ENCODE data around the gene PLXNB2.
"Not testable (repeated sequence)": the region's sequence is repeated elsewhere in the genome, so short reads cannot be mapped to it uniquely, and the experiment has no call there.

PLXNB2 gene

GRCh38 chr22:50326225-50326955 is 18.9 kb upstream of the PLXNB2 start:
- no peak for DNase-seq

- DNase-seq: no peak
Measured at GRCh38 chr22:50325444-50326224, 18.2 kb upstream of the PLXNB2 start.

- no peak for DNase-seq
Measured at GRCh38 chr22:50323900-50324299, 16.5 kb upstream of the PLXNB2 start.

- DNase-seq: not testable (repeated sequence)
Measured at GRCh38 chr22:50322382-50323104, 15.1 kb upstream of the PLXNB2 start.

- DNase-seq: no peak
Measured at GRCh38 chr22:50320671-50321325, 13.4 kb upstream of the PLXNB2 start.

GRCh38 chr22:50320116-50320515 is 12.7 kb upstream of the PLXNB2 start:
- no peak for DNase-seq

- no peak for DNase-seq
Measured at GRCh38 chr22:50319503-50319951, 12.1 kb upstream of the PLXNB2 start.

GRCh38 chr22:50318698-50319411 is 11.4 kb upstream of the PLXNB2 start:
- DNase-seq: no peak

- DNase-seq: no peak
Measured at GRCh38 chr22:50318356-50318697, 10.9 kb upstream of the PLXNB2 start.

GRCh38 chr22:50317674-50318073 is 10.2 kb upstream of the PLXNB2 start:
- DNase-seq: no peak

- DNase-seq: no peak
Measured at GRCh38 chr22:50317178-50317577, 9.7 kb upstream of the PLXNB2 start.

- no peak for DNase-seq
Measured at GRCh38 chr22:50316114-50317065, 8.9 kb upstream of the PLXNB2 start.

- no peak for DNase-seq
Measured at GRCh38 chr22:50315289-50316113, 8.1 kb upstream of the PLXNB2 start.

- no peak for DNase-seq
Measured at GRCh38 chr22:50314455-50315288, 7.2 kb upstream of the PLXNB2 start.

- DNase-seq: no peak
Measured at GRCh38 chr22:50314081-50314454, 6.6 kb upstream of the PLXNB2 start.

- no peak for DNase-seq
Measured at GRCh38 chr22:50313600-50313999, 6.2 kb upstream of the PLXNB2 start.

- DNase-seq: no peak
Measured at GRCh38 chr22:50313021-50313420, 5.6 kb upstream of the PLXNB2 start.

- no peak for DNase-seq
Measured at GRCh38 chr22:50312371-50312770, 4.9 kb upstream of the PLXNB2 start.

GRCh38 chr22:50311606-50312351 is 4.3 kb upstream of the PLXNB2 start:
- no peak for DNase-seq
